HG03575 (cell line): ENCODE data around the gene ARID1B.

ENCODE experiments used
- ATAC-seq: cut with Tn5 transposase; IDR thresholded peaks from one replicate; pipeline ENCODE4 v1.9.1; 2021; ENCODE audit not compliant: unreplicated experiment, insufficient number of reproducible peaks, low FRiP score; ENCODE audit errors: extremely low read depth

The ARID1B gene

GRCh38 chr6:157238346-157238745 lies 461.2 kb downstream of the ARID1B start:
- ATAC-seq, result no peak

GRCh38 chr6:157239148-157239547 lies 462.0 kb downstream of the ARID1B start:
- no peak for ATAC-seq

GRCh38 chr6:157239671-157240058 lies 462.5 kb downstream of the ARID1B start:
- no peak for ATAC-seq

- no peak for ATAC-seq
These were observed 463.1 kb downstream of the ARID1B start for GRCh38 chr6:157240059-157240959.

GRCh38 chr6:157240960-157241311 lies 463.8 kb downstream of the ARID1B start:
- no peak for ATAC-seq

GRCh38 chr6:157242791-157243190 lies 465.6 kb downstream of the ARID1B start:
- no peak for ATAC-seq

GRCh38 chr6:157244175-157244574 lies 467.0 kb downstream of the ARID1B start:
- no peak for ATAC-seq

- no peak for ATAC-seq
These were observed 467.6 kb downstream of the ARID1B start for GRCh38 chr6:157244780-157245179.

GRCh38 chr6:157245436-157245835 lies 468.3 kb downstream of the ARID1B start:
- ATAC-seq, result no peak

- no peak for ATAC-seq
These were observed 469.0 kb downstream of the ARID1B start for GRCh38 chr6:157246048-157246630.

GRCh38 chr6:157246771-157247484 lies 469.8 kb downstream of the ARID1B start:
- ATAC-seq, result no peak

GRCh38 chr6:157248264-157248663 lies 471.1 kb downstream of the ARID1B start:
- no peak for ATAC-seq

GRCh38 chr6:157249826-157250225 lies 472.6 kb downstream of the ARID1B start:
- ATAC-seq, result no peak

- no peak for ATAC-seq
These were observed 474.5 kb downstream of the ARID1B start for GRCh38 chr6:157251586-157252247.

GRCh38 chr6:157253017-157253416 lies 475.8 kb downstream of the ARID1B start:
- ATAC-seq, result no peak

- ATAC-seq, result no peak
These were observed 476.5 kb downstream of the ARID1B start for GRCh38 chr6:157253699-157254098.

- ATAC-seq, result no peak
These were observed 477.4 kb downstream of the ARID1B start for GRCh38 chr6:157254538-157254937.

- ATAC-seq, result no peak
These were observed 477.9 kb downstream of the ARID1B start for GRCh38 chr6:157255079-157255478.

- ATAC-seq, result no peak
These were observed 481.7 kb downstream of the ARID1B start for GRCh38 chr6:157258878-157259277.
